K562 (cell line): ENCODE results near the gene DDAH1. TPM values are rescaled to one million over a fixed set of nuclear protein-coding genes. Genes with fewer than 3 reads are reported as not detected.

Experiments used
- ATAC-seq: fragments of 200-7000 bp; cut with Tn5 transposase; 3 replicates; pipeline ENCODE4 v1.9.1; 2020; ENCODE audit warnings: moderate library complexity
- BruUV-seq: library from RNA; stranded (reverse); fragments of 400-500 nt; replicated peaks from 2 replicates; lab custom pipeline; 2021; lab: Mats Ljungman, UMichigan
- CTCF ChIA-PET: fragments of 300-600 bp; formaldehyde crosslinking; extraction: SDS; loops from one replicate; lab custom pipeline; 2021; ENCODE audit warnings: low intra/inter-chr PET ratio; lab: Yijun Ruan, JAX
- POLR2A ChIA-PET: fragments of 300-600, 350-650 bp; sonication (Branson Sonifier 250); formaldehyde crosslinking; extraction: SDS; loops from one replicate; lab custom pipeline; 2021; ENCODE audit warnings: antibody characterized with exemption, inconsistent platforms; lab: Yijun Ruan, JAX
- DNase-seq, 4 experiments: peaks; one replicate each; pipeline versions ENCODE4 v3.0.0 to v3.0.0-alpha.2; 2011 to 2018; ENCODE audit warnings: low spot score in 3 of 4, mixed read lengths in 3 of 4; ENCODE audit errors: extremely low read depth in 1 of 4
- FAIRE-seq: peaks from 2 replicates; lab custom pipeline; 2011; peaks lifted over from hg19 to GRCh38; lab: Jason Lieb, UNC
- H2AFZ ChIP-seq: 2 replicates; pipeline ENCODE4 v1.6.0; 2011; ENCODE audit warnings: low read depth, low read length, control low read depth, inconsistent platforms
- H3K27ac ChIP-seq: fragments of 200-600 bp; 3 replicates; pipeline ENCODE4 v1.8.0; 2011; ENCODE audit warnings: low read depth, mild to moderate bottlenecking, control low read depth, inconsistent platforms, low read length, moderate library complexity, mixed read lengths; ENCODE audit errors: extremely low read depth
- H3K27me3 ChIP-seq, 2 experiments: fragments of 300-600 bp in 1 of 2; 2 replicates in 1 of 2; 3 replicates in 1 of 2; pipeline versions ENCODE4 v1.6.0 to v1.8.0; 2011; ENCODE audit warnings: inconsistent platforms in 2 of 2, low read length in 2 of 2, mild to moderate bottlenecking in 1 of 2, mixed read lengths in 1 of 2, moderate library complexity in 1 of 2; ENCODE audit not compliant: control insufficient read depth in 2 of 2, insufficient read depth in 2 of 2
- H3K36me3 ChIP-seq: fragments of 300-600 bp; 3 replicates; pipeline ENCODE4 v1.8.0; 2011; ENCODE audit warnings: mild to moderate bottlenecking, low read length, inconsistent platforms; ENCODE audit not compliant: control insufficient read depth, insufficient read depth
- H3K4me1 ChIP-seq, 2 experiments: fragments of 200-600 bp in 1 of 2; replicated peaks in 1 of 2; 2 replicates in 1 of 2; 3 replicates in 1 of 2; pipeline versions ENCODE4 v1.5.1 to v1.8.0; 2011; ENCODE audit warnings: inconsistent platforms in 2 of 2, low read length in 2 of 2, mild to moderate bottlenecking in 1 of 2, mixed read lengths in 1 of 2, moderate library complexity in 1 of 2; ENCODE audit not compliant: control insufficient read depth in 2 of 2, insufficient read depth in 2 of 2
- H3K4me2 ChIP-seq: 2 replicates; pipeline ENCODE4 v1.6.1; 2011; ENCODE audit warnings: low read length, control low read depth, inconsistent platforms, mixed read lengths; ENCODE audit not compliant: insufficient read depth
- H3K4me3 ChIP-seq: fragments of 200-600 bp; sonication (generic), shearing (Covaris generic); 2 replicates; pipeline ENCODE4 v1.5.1; 2016; ENCODE audit warnings: control low read depth, inconsistent platforms
- H3K79me2 ChIP-seq: fragments of 200-600 bp; 3 replicates; pipeline ENCODE4 v1.8.0; 2011; ENCODE audit warnings: low read length, inconsistent platforms; ENCODE audit not compliant: control insufficient read depth, insufficient read depth
- H3K9ac ChIP-seq, 2 experiments: 2 replicates each; pipeline versions ENCODE4 v1.6.0 to v1.6.1; 2011; ENCODE audit warnings: low read depth in 2 of 2, low read length in 2 of 2, control low read depth in 1 of 2, inconsistent platforms in 1 of 2, mild to moderate bottlenecking in 1 of 2, mixed read lengths in 1 of 2; ENCODE audit not compliant: insufficient read depth in 1 of 2
- H3K9me1 ChIP-seq: one replicate; pipeline ENCODE4 v1.6.0; 2011; ENCODE audit warnings: inconsistent platforms, mild to moderate bottlenecking, low read length, moderate library complexity; ENCODE audit not compliant: control insufficient read depth, insufficient read depth
- H3K9me3 ChIP-seq: replicated peaks from 2 replicates; pipeline ENCODE4 v1.5.1; 2011; ENCODE audit warnings: low read depth, low read length, inconsistent platforms; ENCODE audit not compliant: control insufficient read depth, insufficient read depth
- H4K20me1 ChIP-seq: replicated peaks from 2 replicates; pipeline ENCODE4 v1.6.1; 2011; ENCODE audit warnings: low read length, inconsistent platforms, mixed read lengths; ENCODE audit not compliant: control insufficient read depth, insufficient read depth
- ARHGAP35 ChIP-seq: fragments of 450-650 bp; IDR thresholded peaks from 2 replicates; pipeline ENCODE4 v1.6.1; 2018; ENCODE audit not compliant: partially characterized antibody
- LCOR ChIP-seq: sonication (generic); formaldehyde crosslinking; IDR thresholded peaks from 2 replicates; pipeline ENCODE4 v1.8.0; 2022; ENCODE audit warnings: mild to moderate bottlenecking, missing genetic modification reagents
- MLLT1 ChIP-seq, 2 experiments: fragments of 450-650 bp; IDR thresholded peaks; 2 replicates each; pipeline ENCODE4 v1.6.1; 2016
- ZC3H4 ChIP-seq: sonication (generic); formaldehyde crosslinking; IDR thresholded peaks from 2 replicates; pipeline ENCODE4 v1.9.0; 2021; ENCODE audit warnings: missing genetic modification reagents, borderline replicate concordance
- ZNF644 ChIP-seq: fragments of 200-800 bp; sonication (Bioruptor generic); IDR thresholded peaks from 2 replicates; pipeline ENCODE4 v1.6.1; 2016; ENCODE audit warnings: low read depth, missing genetic modification characterization, missing compliant biosample characterization
- in situ Hi-C: fragments of 300-500 bp; cut with MboI; formaldehyde crosslinking; loops from 4 replicates; pipeline ENCODE4 v1.15.0; 2018; ENCODE audit warnings: inconsistent platforms, mixed read lengths
- intact Hi-C: fragments of 100-400 bp; cut with micrococcal nuclease; formaldehyde crosslinking; loops from 2 replicates; pipeline ENCODE4 v1.14.2; 2022
- polyA plus RNA-seq, 8 experiments: library from polyadenylated mRNA; depleted of rRNA in 4 of 8; stranded (reverse) in 5 of 8; unstranded in 3 of 8; fragments of >200 nt; fragmentation: Nextera tagmentation in 2 of 8; fragmentation: Illumina TruSeq in 1 of 8; extraction: Ambion mirVana in 2 of 8; extraction: Trizol in 1 of 8; gene quantifications; 2 replicates each; pipeline versions ENCODE4 v1.2.1 to v1.2.3, GENCODE V29; 2011 to 2014; ENCODE audit warnings: inconsistent platforms in 1 of 8, missing spikeins in 1 of 8
- total RNA-seq, 7 experiments: library from RNA; depleted of rRNA in 6 of 7; stranded (reverse); fragments of >200 nt in 6 of 7; fragmentation: Illumina TruSeq in 2 of 7; extraction: Trizol in 2 of 7; gene quantifications; 2 replicates each; pipeline versions ENCODE4 v1.2.1 to v1.2.3, GENCODE V29; 2011 to 2021; ENCODE audit warnings: low replicate concordance in 1 of 7

The DDAH1 gene
- total and polyA plus RNA-seq, 9 of the 15 experiments (the other 6 are each of a cell fraction or from before 2014, with no cell fraction given): 0.04 to 0.24 (median 0.10) TPM

- Histone ChIP-seq H3K36me3 (no peaks in the 10 kb centered on the region), H3K9ac (no peak overlapping the region), H3K79me2 (no peaks in the 10 kb centered on the region), H3K9me3 (no peaks in the 10 kb centered on the region), H3K4me1 (no peaks in the 10 kb centered on the region), H3K27me3 (peaks cover 0 to 3% of the 10 kb centered on the region in 2 experiments; a peak in 2 of 5 replicates), H3K27ac (no peak overlapping the region)
- in situ Hi-C loops: no loop called here
- BruUV-seq: no TSS peak
- POLR2A ChIA-PET: no interaction called here
- TF ChIP-seq ARHGAP35 (no peak), ZC3H4 (CRISPR knock-in tag) (no peak), LCOR (CRISPR knock-in tag) (no peak), MLLT1 (IDR thresholded peaks at IDR 0.05) (no peak), ZNF644 (tag) (no peak)
- TF ChIP-seq, all 486 proteins: peak for 0
- FAIRE-seq (no peak), DNase-seq (no peak), ATAC-seq (no peak)
- H4K20me1 ChIP-seq: no peaks in the 10 kb centered on the region
- CTCF ChIA-PET: no interaction called here
- H3K4me2 ChIP-seq: no peak overlapping the region
- H3K9me1 ChIP-seq: no peaks in the 10 kb centered on the region
- intact Hi-C loops: loop anchor here (10.0 kb wide), 1 partner anchor 243 kb away; the partner anchor contains the start of gene CCN1
- H2AFZ ChIP-seq: no peak overlapping the region
- H3K4me3 ChIP-seq: no peak overlapping the region
Observed at GRCh38 chr1:85342207-85342606, 122.8 kb downstream of the DDAH1 start.
